B cell (primary cell): ENCODE results near the gene CTXND1. TPM values are rescaled to one million over a fixed set of nuclear protein-coding genes. Genes with fewer than 3 reads are reported as not detected.

Source experiments
- ATAC-seq: fragments of 200-7000 bp; cut with Tn5 transposase; one replicate; pipeline ENCODE4 v1.10.0; 2021; ENCODE audit warnings: low read depth, mild to moderate bottlenecking, moderate number of reproducible peaks, moderate library complexity
- CTCF ChIA-PET: fragments of 350-600 bp; sonication (Branson Sonifier 250); formaldehyde crosslinking; loops from one replicate; lab custom pipeline; 2021; ENCODE audit warnings: antibody characterized with exemption, inconsistent platforms; lab: Charles Lee
- POLR2A ChIA-PET: fragments of 350-600 bp; sonication (Branson Sonifier 250); formaldehyde crosslinking; loops from one replicate; lab custom pipeline; 2021; ENCODE audit warnings: antibody characterized with exemption; lab: Charles Lee
- DNase-seq: peaks from one replicate; pipeline ENCODE4 v3.0.0; 2013
- H2AFZ ChIP-seq: 2 replicates; pipeline ENCODE4 v1.6.1; 2012; ENCODE audit warnings: mild to moderate bottlenecking, low read depth, low read length; ENCODE audit not compliant: insufficient read depth, poor library complexity, severe bottlenecking
- H3K27ac ChIP-seq, 2 donors: 1 replicate in 1 of 2; 2 replicates in 1 of 2; pipeline ENCODE4 v1.5.1; 2012 to 2013; ENCODE audit warnings: low read length in 2 of 2, mild to moderate bottlenecking in 2 of 2, moderate library complexity in 1 of 2
- H3K27me3 ChIP-seq, 4 experiments: fragments of 200-600 bp in 1 of 4; sonication (generic) in 1 of 4; replicated peaks in 1 of 4; 1 replicate in 2 of 4; 2 replicates in 2 of 4; pipeline versions ENCODE4 v1.6.1 to v1.7.0; 2013 to 2016; ENCODE audit warnings: low read length in 3 of 4, mild to moderate bottlenecking in 2 of 4, mixed read lengths in 1 of 4, moderate library complexity in 1 of 4; ENCODE audit not compliant: insufficient read depth in 4 of 4, control insufficient read depth in 3 of 4; ENCODE audit errors: control extremely low read depth in 1 of 4
- H3K36me3 ChIP-seq, 2 experiments: replicated peaks in 1 of 2; 1 replicate in 1 of 2; 2 replicates in 1 of 2; pipeline versions ENCODE4 v1.6.1 to v1.7.1; 2013; ENCODE audit warnings: low read length in 1 of 2; ENCODE audit not compliant: insufficient read depth in 2 of 2, control insufficient read depth in 1 of 2; ENCODE audit errors: control extremely low read depth in 1 of 2, extremely low read depth in 1 of 2
- H3K4me1 ChIP-seq, 2 donors: fragments of 200-600 bp in 1 of 2; sonication (generic) in 1 of 2; 1 replicate in 1 of 2; 2 replicates in 1 of 2; pipeline versions ENCODE4 v1.5.1 to v1.6.1; 2013 to 2017; ENCODE audit warnings: low read length in 2 of 2; ENCODE audit not compliant: control insufficient read depth in 2 of 2, insufficient read depth in 2 of 2
- H3K4me2 ChIP-seq: replicated peaks from 2 replicates; pipeline ENCODE3; 2012; ENCODE audit warnings: mild to moderate bottlenecking, low read depth, low read length; ENCODE audit not compliant: poor library complexity, severe bottlenecking
- H3K4me3 ChIP-seq, 5 experiments: fragments of 200-600 bp in 1 of 5; sonication (generic) in 1 of 5; 1 replicate in 3 of 5; 2 replicates in 2 of 5; pipeline versions ENCODE4 v1.5.1 to v1.7.0; 2011 to 2016; ENCODE audit warnings: low read length in 4 of 5, mild to moderate bottlenecking in 4 of 5, low read depth in 2 of 5, control low read depth in 1 of 5, moderate library complexity in 1 of 5; ENCODE audit not compliant: insufficient read depth in 1 of 5; ENCODE audit errors: control extremely low read depth in 1 of 5, extremely low read depth in 1 of 5
- H3K79me2 ChIP-seq: fragments of 200-600 bp; sonication (generic); one replicate; pipeline ENCODE4 v1.6.0; 2016; ENCODE audit warnings: low read length; ENCODE audit not compliant: control insufficient read depth, insufficient read depth
- H3K9ac ChIP-seq: fragments of 200-600 bp; sonication (generic); 2 replicates; pipeline ENCODE4 v1.6.1; 2017; ENCODE audit warnings: mild to moderate bottlenecking, low read length, moderate library complexity
- H3K9me3 ChIP-seq, 3 donors: one replicate each; pipeline versions ENCODE4 v1.6.1 to v1.7.1; 2013; ENCODE audit warnings: low read length in 2 of 3; ENCODE audit not compliant: control insufficient read depth in 2 of 3, insufficient read depth in 1 of 3; ENCODE audit errors: control extremely low read depth in 1 of 3
- H4K20me1 ChIP-seq: 2 replicates; pipeline ENCODE4 v1.6.0; 2012; ENCODE audit warnings: mild to moderate bottlenecking, low read length; ENCODE audit not compliant: insufficient read depth, control insufficient read depth, poor library complexity, severe bottlenecking
- H3K27ac Mint-ChIP-seq: one replicate; pipeline ENCODE4 v1.8.0; 2021; ENCODE audit warnings: mixed read lengths
- H3K27me3 Mint-ChIP-seq: one replicate; pipeline ENCODE4 v1.8.0; 2021; ENCODE audit warnings: mixed read lengths
- H3K4me1 Mint-ChIP-seq: one replicate; pipeline ENCODE4 v1.8.0; 2021; ENCODE audit warnings: mixed read lengths
- H3K4me3 Mint-ChIP-seq: one replicate; pipeline ENCODE4 v1.8.0; 2021; ENCODE audit warnings: mixed read lengths
- H3K9me3 Mint-ChIP-seq: one replicate; pipeline ENCODE4 v1.8.0; 2022; ENCODE audit warnings: mixed read lengths; ENCODE audit not compliant: insufficient read depth
- EZH2 ChIP-seq: IDR thresholded peaks from 2 replicates; pipeline ENCODE4 v1.6.1; 2012; ENCODE audit warnings: borderline replicate concordance, low read depth, mild to moderate bottlenecking, moderate library complexity, low read length; ENCODE audit not compliant: insufficient read depth, poor library complexity, severe bottlenecking
- WGBS: methylation state at CpG from one replicate; pipeline ENCODE4 v1.1.5; 2013; ENCODE audit warnings: missing lambda C conversion rate; ENCODE audit not compliant: insufficient coverage; 5-methylcytosine and 5-hydroxymethylcytosine counted together
- intact Hi-C: fragments of 100-400 bp; cut with micrococcal nuclease; formaldehyde crosslinking; loops from one replicate; pipeline ENCODE4 v1.10.0; 2022
- polyA plus RNA-seq: library from polyadenylated mRNA; depleted of rRNA; stranded (reverse); fragments of >200 nt; gene quantifications from 2 replicates; pipeline ENCODE4 v1.2.3, GENCODE V29; 2012
- total RNA-seq, 2 donors: library from RNA; stranded (reverse); fragments of 120-200 nt in 1 of 2; gene quantifications; 1 replicate in 1 of 2; 2 replicates in 1 of 2; pipeline versions ENCODE4 v1.2.3 to v1.2.4, GENCODE V29; 2013 to 2022
- TF ChIP-seq, protein P1 (sequence below): fragments of 200-600 bp; IDR thresholded peaks from one replicate; pipeline ENCODE4 v1.8.0; 2022; ENCODE audit warnings: antibody characterized with exemption, mild to moderate bottlenecking

CTXND1 gene
- total and polyA plus RNA-seq, 2 donors (not counting 1 experiment from before 2014, with no cell fraction given), result not detected

DNA sequence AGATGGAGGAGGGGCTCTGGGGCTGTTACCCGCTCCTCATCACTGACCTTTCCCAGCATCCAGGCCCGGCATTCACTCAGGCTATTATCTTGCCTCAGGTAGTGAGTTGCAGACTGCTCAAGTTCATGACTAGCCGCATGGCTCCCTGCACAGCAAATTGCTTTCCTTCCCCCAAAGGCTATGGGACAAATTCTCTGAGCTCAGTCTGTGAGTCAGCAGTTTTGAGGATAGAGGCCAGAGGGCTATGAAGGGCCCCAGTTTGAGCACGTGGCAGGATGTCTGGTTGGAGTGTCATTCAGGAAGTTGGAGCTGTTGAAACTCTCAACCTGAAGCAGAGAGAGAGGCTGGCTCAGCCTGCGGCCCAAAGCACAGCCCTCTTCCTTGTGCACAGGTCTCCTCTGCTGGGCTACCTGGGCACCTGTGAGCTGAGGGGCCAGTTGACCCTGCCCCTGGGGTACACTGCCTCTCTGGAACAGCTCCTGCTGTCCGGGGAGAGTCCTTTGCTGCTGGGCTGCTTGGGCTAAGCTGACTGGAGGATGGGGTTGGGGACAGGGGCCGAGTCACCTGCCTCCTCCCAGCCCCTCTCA, 91.3 kb downstream of the CTXND1 start:
- ChIA-PET CTCF (interaction anchor here (0.6 to 1.9 kb wide), 3 partner anchors 12 to 27 kb away, joined by 3 to 4 read pairs (median 3); no protein-coding TSS in a partner anchor), POLR2A (interaction anchor here (0.6 kb wide), 1 partner anchor 115 kb away, joined by 5 read pairs; no protein-coding TSS in a partner anchor)
- Mint-ChIP-seq H3K4me1 (peaks cover 24% of the 10 kb centered on the region), H3K27ac (no peak overlapping the region), H3K4me3 (no peak overlapping the region), H3K9me3 (no peaks in the 10 kb centered on the region), H3K27me3 (no peaks in the 10 kb centered on the region)
- Histone ChIP-seq H2AFZ (peak overlapping the region; percentile 67), H3K27me3 (no peaks in the 10 kb centered on the region), H3K9ac (no peak overlapping the region), H3K79me2 (no peaks in the 10 kb centered on the region), H3K27ac (no peak overlapping the region), H3K36me3 (no peaks in the 10 kb centered on the region), H3K4me3 (no peak overlapping the region), H3K9me3 (no peaks in the 10 kb centered on the region), H3K4me1 (peaks cover 10 to 16% of the 10 kb centered on the region in 2 donors), H4K20me1 (no peaks in the 10 kb centered on the region), H3K4me2 (peak overlapping the region; percentile 39)
- intact Hi-C loops, result no loop called here
- TF ChIP-seq, protein P1, sequence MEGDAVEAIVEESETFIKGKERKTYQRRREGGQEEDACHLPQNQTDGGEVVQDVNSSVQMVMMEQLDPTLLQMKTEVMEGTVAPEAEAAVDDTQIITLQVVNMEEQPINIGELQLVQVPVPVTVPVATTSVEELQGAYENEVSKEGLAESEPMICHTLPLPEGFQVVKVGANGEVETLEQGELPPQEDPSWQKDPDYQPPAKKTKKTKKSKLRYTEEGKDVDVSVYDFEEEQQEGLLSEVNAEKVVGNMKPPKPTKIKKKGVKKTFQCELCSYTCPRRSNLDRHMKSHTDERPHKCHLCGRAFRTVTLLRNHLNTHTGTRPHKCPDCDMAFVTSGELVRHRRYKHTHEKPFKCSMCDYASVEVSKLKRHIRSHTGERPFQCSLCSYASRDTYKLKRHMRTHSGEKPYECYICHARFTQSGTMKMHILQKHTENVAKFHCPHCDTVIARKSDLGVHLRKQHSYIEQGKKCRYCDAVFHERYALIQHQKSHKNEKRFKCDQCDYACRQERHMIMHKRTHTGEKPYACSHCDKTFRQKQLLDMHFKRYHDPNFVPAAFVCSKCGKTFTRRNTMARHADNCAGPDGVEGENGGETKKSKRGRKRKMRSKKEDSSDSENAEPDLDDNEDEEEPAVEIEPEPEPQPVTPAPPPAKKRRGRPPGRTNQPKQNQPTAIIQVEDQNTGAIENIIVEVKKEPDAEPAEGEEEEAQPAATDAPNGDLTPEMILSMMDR, result no peak
- TF ChIP-seq EZH2, result no peak
- WGBS, result 6% methylated on average over 3 of the region's 7 CpGs
- DNase-seq (peak; percentile 33), ATAC-seq (peak; percentile 51)

DNA sequence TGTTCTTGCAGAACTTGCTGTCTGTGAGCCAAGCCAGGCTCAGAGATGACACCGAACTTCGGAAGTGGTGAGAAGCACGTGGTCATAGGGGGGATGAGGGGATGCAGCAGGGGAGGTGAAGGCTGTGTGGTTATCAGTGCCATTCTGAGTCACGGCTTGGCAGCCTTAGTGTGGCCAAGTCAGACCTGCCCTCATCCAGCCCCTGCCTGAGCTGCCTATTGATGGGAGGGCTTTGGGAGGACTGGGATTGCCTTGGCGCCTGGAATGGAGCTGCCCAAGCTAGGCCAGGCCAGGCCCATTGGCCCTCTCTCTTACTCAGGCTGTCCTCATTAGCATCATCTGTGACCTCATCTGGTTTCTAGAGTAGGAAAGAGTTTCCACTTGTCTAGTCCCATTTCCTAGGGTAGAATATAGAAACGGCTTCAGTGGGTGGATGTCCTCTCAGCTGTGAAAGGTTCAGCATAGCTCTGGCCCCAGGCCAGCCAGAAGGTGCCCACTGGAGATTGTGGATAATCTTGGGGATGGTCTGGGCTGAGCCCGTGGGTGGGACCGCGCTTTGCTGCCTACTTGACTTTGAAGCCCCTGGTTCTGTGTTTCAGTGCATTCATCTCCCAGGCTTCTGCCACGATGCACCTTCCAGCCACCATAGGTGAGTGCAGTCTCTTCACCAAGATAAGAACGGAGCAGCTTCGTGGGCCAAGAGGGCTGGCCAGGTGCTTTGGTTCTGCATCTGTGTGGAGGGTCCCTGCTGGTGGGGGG, 92.0 kb downstream of the CTXND1 start:
- Histone ChIP-seq H3K9ac (no peak overlapping the region), H3K4me2 (no peak overlapping the region), H4K20me1 (no peaks in the 10 kb centered on the region), H2AFZ (no peak overlapping the region), H3K4me3 (no peak overlapping the region), H3K27ac (no peak overlapping the region), H3K36me3 (no peaks in the 10 kb centered on the region), H3K27me3 (no peaks in the 10 kb centered on the region), H3K9me3 (no peaks in the 10 kb centered on the region), H3K79me2 (no peaks in the 10 kb centered on the region), H3K4me1 (peaks cover 10 to 16% of the 10 kb centered on the region in 2 donors)
- intact Hi-C loops, result no loop called here
- no peaks in the 10 kb centered on the region for H3K9me3 Mint-ChIP-seq
- peaks cover 30% of the 10 kb centered on the region for H3K4me1 Mint-ChIP-seq
- DNase-seq (no peak), ATAC-seq (no peak)
- 87% methylated on average over 12 of the region's 12 CpGs for WGBS
- H3K27ac Mint-ChIP-seq, result no peak overlapping the region
- ChIA-PET POLR2A (no interaction called here), CTCF (interaction anchor here (0.9 to 1.9 kb wide), 2 partner anchors 12 to 14 kb away, joined by 3 to 4 read pairs; no protein-coding TSS in a partner anchor)
- H3K27me3 Mint-ChIP-seq, result no peaks in the 10 kb centered on the region
- TF ChIP-seq, protein P1, result no peak
- TF ChIP-seq EZH2, result no peak
- H3K4me3 Mint-ChIP-seq, result no peak overlapping the region
